HepG2 (cell line): Measurements from ENCODE around the gene ADH1C. TPM values are rescaled to one million over a fixed set of nuclear protein-coding genes. Genes with fewer than 3 reads are reported as not detected.

ENCODE experiments used
- ATAC-seq: fragments of 200-7000 bp; cut with Tn5 transposase; 3 replicates; pipeline ENCODE4 v1.9.1; 2020; ENCODE audit warnings: mild to moderate bottlenecking, moderate library complexity
- BruUV-seq: library from RNA; stranded (reverse); fragments of 400-500 nt; replicated peaks from 2 replicates; lab custom pipeline; 2021; lab: Mats Ljungman, UMichigan
- CTCF ChIA-PET: fragments of 300-600 bp; formaldehyde crosslinking; extraction: SDS; loops from one replicate; lab custom pipeline; 2021; ENCODE audit warnings: low total read pairs, inconsistent platforms, low intra/inter-chr PET ratio; lab: Yijun Ruan, JAX
- POLR2A ChIA-PET: fragments of 350-600 bp; sonication (Branson Sonifier 250); formaldehyde crosslinking; loops from one replicate; lab custom pipeline; 2020; ENCODE audit warnings: antibody characterized with exemption, inconsistent platforms; lab: Yijun Ruan, JAX
- DNase-seq: peaks from one replicate; pipeline ENCODE4 v3.0.0-alpha.2; 2015; ENCODE audit warnings: low spot score
- FAIRE-seq: peaks from 3 replicates; lab custom pipeline; 2011; peaks lifted over from hg19 to GRCh38; lab: Jason Lieb, UNC
- H2AFZ ChIP-seq: one replicate; pipeline ENCODE4 v1.6.1; 2011; ENCODE audit warnings: low read length, inconsistent platforms
- H3K27ac ChIP-seq: fragments of 300-600 bp; 3 replicates; pipeline ENCODE4 v1.8.0; 2011; ENCODE audit warnings: mixed run types, mild to moderate bottlenecking, mixed read lengths, low read length, inconsistent platforms; ENCODE audit not compliant: insufficient read depth; ENCODE audit errors: extremely low read length
- H3K27me3 ChIP-seq, 2 experiments: fragments of 200-600 bp in 1 of 2; 2 replicates in 1 of 2; 3 replicates in 1 of 2; pipeline versions ENCODE4 v1.6.0 to v1.8.0; 2011; ENCODE audit warnings: low read length in 2 of 2, mild to moderate bottlenecking in 2 of 2, moderate library complexity in 2 of 2, inconsistent platforms in 1 of 2; ENCODE audit not compliant: insufficient read depth in 2 of 2, control insufficient read depth in 1 of 2
- H3K36me3 ChIP-seq, 2 experiments: fragments of 200-600 bp in 1 of 2; replicated peaks in 1 of 2; 2 replicates in 1 of 2; 3 replicates in 1 of 2; pipeline versions ENCODE4 v1.5.1 to v1.8.0; 2011; ENCODE audit warnings: low read length in 2 of 2, inconsistent platforms in 1 of 2; ENCODE audit not compliant: insufficient read depth in 2 of 2, control insufficient read depth in 1 of 2
- H3K4me1 ChIP-seq: 2 replicates; pipeline ENCODE4 v1.5.1; 2012; ENCODE audit warnings: low read length, inconsistent platforms; ENCODE audit not compliant: insufficient read depth
- H3K4me2 ChIP-seq: 2 replicates; pipeline ENCODE4 v1.6.0; 2011; ENCODE audit warnings: low read depth, low read length, inconsistent platforms
- H3K4me3 ChIP-seq, 3 experiments: fragments of 200-600 bp in 1 of 3; sonication (generic), shearing (Covaris generic) in 1 of 3; replicated peaks in 1 of 3; 2 replicates each; pipeline ENCODE4 v1.5.1; 2011 to 2016; ENCODE audit warnings: low read length in 3 of 3, inconsistent platforms in 2 of 3, low read depth in 2 of 3, mild to moderate bottlenecking in 2 of 3, control low read depth in 1 of 3, mixed read lengths in 1 of 3; ENCODE audit not compliant: insufficient read depth in 1 of 3
- H3K79me2 ChIP-seq: one replicate; pipeline ENCODE4 v1.6.1; 2011; ENCODE audit warnings: low read length, inconsistent platforms; ENCODE audit not compliant: insufficient read depth
- H3K9ac ChIP-seq: 2 replicates; pipeline ENCODE4 v1.6.0; 2011; ENCODE audit warnings: mild to moderate bottlenecking, low read depth, low read length, inconsistent platforms; ENCODE audit not compliant: insufficient read depth
- H3K9me3 ChIP-seq: 2 replicates; pipeline ENCODE4 v1.5.1; 2012; ENCODE audit warnings: mild to moderate bottlenecking, low read length
- H4K20me1 ChIP-seq: 2 replicates; pipeline ENCODE4 v1.6.0; 2011; ENCODE audit warnings: inconsistent platforms, mild to moderate bottlenecking, low read length, moderate library complexity; ENCODE audit not compliant: insufficient read depth
- ARNT ChIP-seq: fragments of 450-650 bp; IDR thresholded peaks from 2 replicates; pipeline ENCODE4 v1.6.1; 2017
- BRF2 ChIP-seq: sonication (generic); formaldehyde crosslinking; IDR thresholded peaks from 2 replicates; pipeline ENCODE4 v1.8.1; 2022; ENCODE audit warnings: mild to moderate bottlenecking, missing genetic modification reagents
- HBP1 ChIP-seq: IDR thresholded peaks from 2 replicates; pipeline ENCODE4 v1.6.1; 2016; ENCODE audit warnings: low read depth, control low read depth
- KAT2B ChIP-seq: fragments of 150-350 bp; IDR thresholded peaks from 2 replicates; pipeline ENCODE4 v1.6.1; 2014; ENCODE audit warnings: low read depth, low read length, borderline replicate concordance
- KMT2A ChIP-seq: sonication (generic); formaldehyde crosslinking; IDR thresholded peaks from 2 replicates; pipeline ENCODE4 v1.4.0; 2020; ENCODE audit warnings: missing genetic modification reagents
- RORA ChIP-seq: sonication (generic); formaldehyde crosslinking; IDR thresholded peaks from 2 replicates; pipeline ENCODE4 v1.5.0; 2020; ENCODE audit warnings: mild to moderate bottlenecking, missing genetic modification reagents, moderate library complexity
- SMAD9 ChIP-seq: sonication (generic); formaldehyde crosslinking; IDR thresholded peaks from 2 replicates; pipeline ENCODE4 v1.5.1; 2020; ENCODE audit warnings: mild to moderate bottlenecking, missing genetic modification reagents
- ZBTB25 ChIP-seq: IDR thresholded peaks from 2 replicates; pipeline ENCODE4 v1.6.1; 2018; ENCODE audit warnings: missing genetic modification reagents
- ZBTB49 ChIP-seq: sonication (generic); formaldehyde crosslinking; IDR thresholded peaks from 2 replicates; pipeline ENCODE4 v1.4.0; 2020; ENCODE audit warnings: missing genetic modification reagents, borderline replicate concordance
- ZNF24 ChIP-seq: fragments of 450-650 bp; IDR thresholded peaks from 2 replicates; pipeline ENCODE4 v1.6.1; 2017; ENCODE audit warnings: antibody characterized with exemption, mild to moderate bottlenecking
- ZNF280D ChIP-seq: sonication (generic); formaldehyde crosslinking; IDR thresholded peaks from 2 replicates; pipeline ENCODE4 v1.5.1; 2020; ENCODE audit warnings: mild to moderate bottlenecking, missing genetic modification reagents
- ZNF709 ChIP-seq: sonication (generic); formaldehyde crosslinking; IDR thresholded peaks from 2 replicates; pipeline ENCODE4 v1.5.0; 2020; ENCODE audit warnings: mild to moderate bottlenecking, missing genetic modification reagents
- ZNF841 ChIP-seq: sonication (generic); formaldehyde crosslinking; IDR thresholded peaks from 2 replicates; pipeline ENCODE4 v1.8.1; 2023; ENCODE audit warnings: missing genetic modification reagents, borderline replicate concordance
- ZSCAN30 ChIP-seq: sonication (generic); formaldehyde crosslinking; IDR thresholded peaks from 2 replicates; pipeline ENCODE4 v1.5.0; 2020; ENCODE audit warnings: mild to moderate bottlenecking, missing genetic modification reagents
- WGBS: methylation state at CpG from one replicate; pipeline ENCODE4 v1.1.6; 2017; ENCODE audit warnings: low lambda C conversion rate; 5-methylcytosine and 5-hydroxymethylcytosine counted together
- in situ Hi-C: cut with HindIII; loops from 2 replicates; pipeline ENCODE4 v1.10.0; 2017; ENCODE audit warnings: low pct_unique_long_range_greater_than_20kb; ENCODE audit not compliant: extremely low pct_ligation_motif_present
- intact Hi-C: fragments of 100-400 bp; cut with micrococcal nuclease; formaldehyde crosslinking; loops from one replicate; pipeline ENCODE4 v1.10.0; 2022; ENCODE audit not compliant: unreplicated experiment
- polyA plus RNA-seq, 8 experiments: library from polyadenylated mRNA; depleted of rRNA in 3 of 8; stranded (reverse) in 7 of 8; unstranded in 1 of 8; fragments of >200 nt; fragmentation: Illumina TruSeq in 4 of 8; extraction: Trizol in 4 of 8; gene quantifications; 2 replicates each; pipeline versions ENCODE4 v1.2.1 to v1.2.3, GENCODE V29; 2011 to 2016; ENCODE audit warnings: low read depth in 4 of 8, missing spikeins in 1 of 8, mixed read lengths in 1 of 8; ENCODE audit not compliant: insufficient read depth in 1 of 8
- total RNA-seq, 5 experiments: library from RNA; depleted of rRNA; stranded (reverse); fragments of >200 nt; fragmentation: Illumina TruSeq; extraction: Trizol; gene quantifications; 2 replicates each; pipeline ENCODE4 v1.2.3, GENCODE V29; 2016; ENCODE audit warnings: low read depth in 1 of 5

Gene ADH1C
- total and polyA plus RNA-seq, 2 of the 13 experiments (the other 11 are each of a cell fraction or from before 2014, with no cell fraction given): not detected

- in situ Hi-C loops: no loop called here
- TF ChIP-seq KAT2B (no peak), SMAD9 (CRISPR knock-in tag) (no peak), BRF2 (no peak), RORA (CRISPR knock-in tag) (no peak), ARNT (no peak), ZSCAN30 (CRISPR knock-in tag) (no peak), ZNF841 (CRISPR knock-in tag) (no peak), KMT2A (CRISPR knock-in tag) (no peak), ZBTB25 (CRISPR knock-in tag) (no peak), HBP1 (CRISPR knock-in tag) (no peak), ZNF280D (CRISPR knock-in tag) (no peak), ZNF709 (CRISPR knock-in tag) (no peak), ZNF24 (no peak), ZBTB49 (CRISPR knock-in tag) (no peak)
These were observed 46.5 kb upstream of the ADH1C start for GRCh38 chr4:99399017-99399416.

More at GRCh38 chr4:99399017-99399416, 46.5 kb upstream of the ADH1C start:
- CTCF ChIA-PET: no interaction called here
- H3K4me1 ChIP-seq: peaks cover 35% of the 10 kb centered on the region
- H2AFZ ChIP-seq: no peak overlapping the region
- H3K9me3 ChIP-seq: peaks cover 5% of the 10 kb centered on the region; the same call in 1 of the 2 replicates
- no peak overlapping the region for H3K4me2 ChIP-seq
- H3K27me3 ChIP-seq: no peaks in the 10 kb centered on the region
- 93% methylated on average over 1 of the region's 1 CpG for WGBS
- no peak overlapping the region for H3K9ac ChIP-seq
- intact Hi-C loops: no loop called here
- no peak for DNase-seq
- H3K27ac ChIP-seq: no peak overlapping the region
- no peaks in the 10 kb centered on the region for H3K79me2 ChIP-seq
- no peak for ATAC-seq
- POLR2A ChIA-PET: no interaction called here
- H3K4me3 ChIP-seq: no peak overlapping the region
- no peaks in the 10 kb centered on the region for H4K20me1 ChIP-seq
- no peak for FAIRE-seq
- no peaks in the 10 kb centered on the region for H3K36me3 ChIP-seq
- no TSS peak for BruUV-seq
